Measurements from ENCODE around the gene TRPM2.
"Not testable (repeated sequence)": the region's sequence is repeated elsewhere in the genome, so short reads cannot be mapped to it uniquely, and the experiment has no call there.

The TRPM2 gene

DNA sequence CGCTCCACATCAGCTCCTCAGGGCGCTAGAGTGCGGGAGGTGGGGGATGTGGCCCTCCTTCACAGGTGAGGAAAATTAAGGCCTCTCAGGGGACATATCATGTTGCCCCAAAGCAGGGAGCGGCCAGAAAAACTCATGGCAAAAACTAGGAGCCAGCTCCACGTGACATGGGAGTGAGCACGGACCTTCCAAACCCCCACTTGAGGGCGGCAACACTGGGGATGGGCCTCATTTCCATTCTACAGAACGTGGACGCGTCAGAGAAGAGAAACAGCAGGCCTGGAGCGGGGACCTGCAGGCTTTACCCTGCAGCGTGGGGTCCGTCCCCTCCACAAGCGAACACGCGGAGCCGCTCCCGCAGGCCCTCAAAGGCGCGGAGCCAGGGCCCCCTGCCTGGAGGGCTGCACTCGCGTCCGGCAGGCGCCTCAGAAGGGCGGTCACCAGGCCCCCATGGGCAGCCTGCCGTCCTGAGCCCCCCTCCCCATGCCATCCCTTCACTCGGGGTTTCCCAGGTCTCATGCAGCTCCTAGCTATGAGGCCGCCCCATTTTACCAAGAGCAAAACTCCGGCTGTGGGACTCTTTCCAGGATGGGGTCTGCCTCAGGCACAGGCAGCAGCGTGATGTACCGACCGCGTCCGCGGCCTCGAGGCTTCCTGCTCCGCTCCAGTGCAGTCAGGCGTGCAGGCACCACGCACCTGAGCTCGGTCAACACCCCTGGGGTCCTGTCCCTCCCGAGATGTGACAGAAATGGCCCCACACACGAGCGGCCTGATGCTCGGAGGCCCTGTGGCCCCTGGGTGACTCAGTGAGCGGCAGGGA is 19.7 kb upstream of the TRPM2 start:
- no peak for DNase-seq (ENCODE audit: low read depth in 1 of 2, low spot score in 1 of 2)

DNA sequence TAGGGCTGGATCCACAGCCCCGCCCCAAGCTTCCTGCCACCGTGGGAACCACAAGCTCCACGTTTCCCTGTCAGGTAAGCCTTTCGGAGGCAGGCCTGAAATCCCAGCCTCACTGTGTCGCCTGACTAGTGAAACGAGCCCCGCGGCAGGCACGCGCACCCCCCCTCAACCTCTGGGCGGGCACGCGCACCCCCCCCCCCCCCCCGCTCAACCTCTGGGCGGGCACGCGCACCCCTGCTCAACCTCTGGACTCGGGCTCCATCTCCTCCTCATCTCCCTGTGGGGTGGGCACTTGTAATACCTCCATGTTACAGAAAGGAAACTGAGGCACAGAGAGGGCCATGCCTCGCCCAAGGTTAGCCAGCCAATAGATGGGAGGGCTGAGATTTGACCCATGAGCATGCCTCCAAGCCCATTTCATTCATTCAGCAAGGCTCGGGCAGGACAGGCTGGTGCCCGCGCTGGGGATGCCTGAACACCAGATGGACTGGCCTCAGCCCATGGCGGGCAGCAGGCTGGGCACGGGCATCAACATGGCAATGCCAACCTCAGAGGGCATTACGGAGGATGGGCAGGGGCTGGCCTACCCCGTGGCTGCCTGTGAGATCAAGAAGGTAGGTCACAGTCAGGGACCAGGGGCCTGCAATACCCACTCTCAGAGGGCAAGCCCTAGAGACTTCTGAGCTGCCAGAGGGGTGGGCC is 18.9 kb upstream of the TRPM2 start:
- DNase-seq (ENCODE audit: low read depth in 1 of 2, low spot score in 1 of 2): no peak

- DNase-seq (ENCODE audit: low read depth in 1 of 2, low spot score in 1 of 2): no peak
Observed at GRCh38 chr21:44335266-44336059, 18.0 kb upstream of the TRPM2 start.

DNA sequence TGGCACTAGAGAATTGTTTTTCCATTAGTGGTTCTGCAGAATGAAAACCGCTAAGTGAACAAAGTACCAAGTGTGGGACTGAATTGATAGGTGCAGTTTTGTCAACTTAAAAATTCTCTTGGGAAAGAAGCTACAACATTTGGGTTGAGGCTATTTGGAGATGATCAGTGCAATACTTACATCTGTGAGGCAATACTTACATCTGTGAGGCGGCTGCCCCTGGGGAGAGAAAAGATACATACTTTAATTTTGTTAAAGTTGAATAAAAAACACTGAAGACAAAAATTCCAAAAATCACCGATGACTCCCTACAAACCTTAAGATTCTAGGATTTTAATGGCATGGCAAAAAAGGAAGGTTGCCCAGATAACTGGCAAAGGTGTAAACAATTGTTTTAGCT is 16.0 kb upstream of the TRPM2 start:
- DNase-seq (ENCODE audit: low read depth in 1 of 2, low spot score in 1 of 2): no peak

DNA sequence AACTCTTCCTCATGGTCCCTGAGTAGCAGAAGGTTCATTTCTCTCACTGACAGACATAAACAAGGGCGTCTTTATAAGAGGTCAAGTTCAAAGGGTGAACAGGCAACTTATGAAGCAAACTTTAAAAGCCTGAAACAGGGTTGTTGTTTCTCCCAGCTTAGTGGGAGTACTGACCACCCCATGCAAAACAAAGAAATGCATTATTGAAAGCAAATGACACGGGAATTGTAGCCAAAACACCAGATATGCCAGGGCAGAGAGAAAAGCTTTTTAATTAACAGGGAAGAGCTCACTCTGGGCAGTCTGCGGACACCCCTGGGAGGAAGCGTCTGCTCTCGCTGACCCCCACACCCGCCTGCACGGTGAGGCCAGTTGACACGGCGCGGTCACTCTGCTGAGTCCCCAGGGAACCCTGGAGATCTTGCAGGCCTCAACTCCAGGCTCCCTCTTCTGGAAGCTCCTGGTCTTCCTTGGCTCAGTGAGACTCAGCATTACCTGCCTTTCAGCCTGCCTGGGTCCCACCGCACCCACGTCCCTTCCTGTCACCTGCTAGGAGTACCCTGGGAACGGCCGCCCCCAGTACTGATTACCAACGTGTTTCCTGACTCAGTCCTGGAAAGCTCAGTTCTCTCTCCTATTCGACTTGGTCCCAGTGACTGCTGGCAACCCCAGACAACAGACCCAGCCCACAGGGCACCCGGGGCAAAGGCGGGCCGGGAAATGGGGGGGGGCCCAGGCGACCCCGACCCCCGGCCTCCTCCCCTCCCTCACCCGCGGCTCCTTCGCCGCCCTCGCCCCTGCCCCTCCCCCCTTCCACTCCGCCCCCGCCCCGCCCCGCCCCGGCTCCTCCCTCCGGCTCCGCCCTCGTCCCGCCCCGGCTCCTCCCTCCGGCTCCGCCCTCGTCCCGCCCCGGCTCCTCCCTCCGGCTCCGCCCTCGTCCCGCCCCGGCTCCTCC is 15.2 kb upstream of the TRPM2 start:
- DNase-seq (ENCODE audit: low read depth in 1 of 2, low spot score in 1 of 2): peak in 1 of 2 donors; percentile 19

- peak; percentile 91 to 95 for DNase-seq (ENCODE audit: low read depth in 1 of 2, low spot score in 1 of 2)
Observed at GRCh38 chr21:44338971-44339910, 14.2 kb upstream of the TRPM2 start, which contains the start of gene CFAP410. TSS of gene CFAP410 (minus strand) at chr21:44339390. CDS start at chr21:44339194, 196 bp downstream.

- DNase-seq (ENCODE audit: low read depth in 1 of 2, low spot score in 1 of 2): not testable (repeated sequence)
Observed at GRCh38 chr21:44341726-44342458, 11.5 kb upstream of the TRPM2 start.

- not testable (repeated sequence) for DNase-seq (ENCODE audit: low read depth in 1 of 2, low spot score in 1 of 2)
Observed at GRCh38 chr21:44342981-44343380, 10.4 kb upstream of the TRPM2 start.

DNA sequence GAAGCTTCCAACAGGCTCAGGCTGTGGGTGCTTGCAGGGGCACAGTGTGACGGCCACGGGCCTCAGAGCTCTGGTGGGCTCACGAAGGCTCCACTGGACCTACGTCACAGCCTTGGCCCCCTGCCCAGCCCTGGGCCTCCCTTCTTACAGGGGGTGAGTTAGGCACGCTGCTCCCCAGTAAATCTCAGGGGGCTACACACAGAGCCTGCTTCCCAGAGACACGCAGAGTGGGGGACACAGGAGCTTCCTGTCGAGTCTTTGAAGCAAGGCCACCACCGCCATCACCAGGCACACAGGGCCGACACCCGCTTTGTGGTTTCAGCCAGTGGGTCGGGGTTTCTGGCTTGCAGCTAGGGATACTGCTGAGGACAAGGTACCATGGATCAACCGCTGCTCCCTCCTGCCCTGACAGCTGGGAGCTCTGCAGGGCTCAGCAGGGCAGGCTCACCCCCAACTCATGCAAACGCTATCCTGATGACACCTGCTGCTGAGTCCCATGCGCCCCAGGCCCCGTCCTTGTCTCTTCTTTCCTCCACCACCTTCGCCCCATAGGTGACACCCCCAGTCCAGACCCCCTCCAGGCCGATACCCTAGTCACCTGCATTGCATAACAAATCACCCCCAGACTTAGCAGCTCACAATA is 8.8 kb upstream of the TRPM2 start:
- no peak for DNase-seq (ENCODE audit: low read depth in 1 of 2, low spot score in 1 of 2)

DNA sequence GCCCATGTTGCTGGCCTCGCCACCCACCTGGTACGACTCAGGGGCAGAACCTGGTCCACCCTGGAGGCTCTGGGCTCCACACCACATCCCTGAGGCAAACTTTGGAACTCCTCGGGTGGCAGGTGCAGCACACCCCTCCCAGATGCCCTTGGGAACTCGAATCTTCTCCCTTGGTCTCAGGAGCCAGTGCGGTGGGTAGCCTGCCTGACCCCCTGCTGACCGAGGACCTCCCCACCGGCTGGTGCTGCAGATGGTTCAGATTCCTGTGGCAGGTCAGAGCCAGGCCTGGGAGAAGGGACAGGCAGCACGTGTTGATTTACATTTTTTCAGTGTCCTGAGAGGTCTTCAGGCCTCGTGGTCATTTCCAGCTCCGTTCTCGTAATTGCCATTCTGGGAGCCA is 7.9 kb upstream of the TRPM2 start:
- no peak for DNase-seq (ENCODE audit: low read depth in 1 of 2, low spot score in 1 of 2)

DNA sequence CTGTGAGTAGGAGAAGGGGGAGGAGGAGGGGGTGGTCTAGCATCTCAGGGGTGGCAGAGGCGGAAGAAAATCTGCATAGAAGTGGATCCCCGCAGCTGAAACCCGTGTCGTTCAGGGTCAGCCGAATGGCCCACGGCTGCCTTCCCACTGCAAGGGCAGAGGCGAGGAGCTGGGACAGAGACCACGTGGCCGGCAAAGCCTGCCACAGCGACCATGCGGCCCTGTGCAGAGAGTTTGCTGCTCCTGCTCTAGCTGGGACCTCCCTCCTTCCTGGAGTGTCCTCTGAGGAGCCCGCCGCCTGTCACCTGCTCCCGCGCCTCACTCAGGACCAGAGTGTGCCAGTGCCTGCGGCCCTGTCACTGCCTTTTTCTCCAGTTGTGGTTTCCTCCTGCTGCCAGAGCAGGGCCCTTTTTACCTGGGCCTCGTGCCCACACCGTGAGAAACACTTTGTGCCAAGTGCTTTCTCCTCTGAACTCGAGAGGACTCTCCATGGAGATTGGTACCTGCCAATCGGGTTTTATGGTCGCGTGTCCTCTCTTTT is 5.4 kb upstream of the TRPM2 start:
- DNase-seq (ENCODE audit: low read depth in 1 of 2, low spot score in 1 of 2): no peak

GRCh38 chr21:44348861-44349260 is 4.6 kb upstream of the TRPM2 start:
- DNase-seq (ENCODE audit: low read depth in 1 of 2, low spot score in 1 of 2): no peak

- no peak for DNase-seq (ENCODE audit: low read depth in 1 of 2, low spot score in 1 of 2)
Observed at GRCh38 chr21:44349416-44349846, 4.0 kb upstream of the TRPM2 start.

- DNase-seq (ENCODE audit: low read depth in 1 of 2, low spot score in 1 of 2): no peak
Observed at GRCh38 chr21:44349847-44350772, 3.3 kb upstream of the TRPM2 start.

DNA sequence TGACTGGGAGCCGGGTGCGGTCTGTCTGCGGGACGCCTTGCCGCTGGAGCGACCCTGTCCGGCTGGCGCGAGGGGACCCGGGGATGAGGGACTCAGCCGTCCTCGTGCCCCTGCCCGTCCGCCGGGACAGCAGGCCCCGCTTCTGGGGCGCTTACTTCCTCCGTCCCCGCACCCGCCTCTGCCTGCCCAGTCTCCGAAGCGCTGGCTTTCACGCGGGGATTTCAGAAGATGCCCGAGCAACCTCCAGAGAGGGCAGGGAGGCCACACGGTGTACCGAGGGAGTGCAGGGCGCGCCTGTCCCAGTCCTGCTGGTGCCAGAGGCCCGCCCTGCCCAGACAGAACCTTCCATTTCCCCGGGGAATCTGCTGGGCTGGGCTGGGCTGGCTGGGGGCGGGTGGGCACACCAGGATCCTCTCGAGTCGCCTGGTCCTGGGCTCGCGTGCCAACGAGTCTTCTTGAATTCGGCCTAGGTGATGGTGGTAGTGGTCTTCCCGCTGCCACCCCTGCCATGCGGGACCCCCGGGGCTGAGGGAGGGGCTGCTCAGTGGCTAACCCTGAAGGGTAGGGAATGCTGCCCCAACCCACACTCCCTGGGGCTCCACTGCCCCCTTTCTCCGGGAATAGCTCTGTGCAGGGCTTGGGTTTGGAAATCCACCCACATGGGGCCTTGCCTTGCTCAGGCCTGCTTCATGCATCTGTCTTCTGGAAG is 2.5 kb upstream of the TRPM2 start:
- DNase-seq (ENCODE audit: low read depth in 1 of 2, low spot score in 1 of 2): no peak

Data from activated T-helper 1 cell treated with anti-CD3 and anti-CD28 coated beads, Interleukin-2, amount 50 U/mL, for 16 hours (primary cell).